Liver (tissue), 9 donors: ENCODE results near the gene MYO5C. TPM values are rescaled to one million over a fixed set of nuclear protein-coding genes. Genes with fewer than 3 reads are reported as not detected.
A peak's percentile ranks its signal among the peaks of the same experiment; 100 is the strongest.

Source experiments
- DNase-seq: peaks from one replicate; pipeline ENCODE4 v3.0.0-alpha.2; 2017; ENCODE audit warnings: low spot score
- H3K27ac ChIP-seq, 2 donors: one replicate each; pipeline ENCODE4 v1.7.0; 2013; ENCODE audit warnings: inconsistent platforms in 2 of 2, low read length in 2 of 2, control low read depth in 1 of 2, low read depth in 1 of 2, mild to moderate bottlenecking in 1 of 2
- H3K27me3 ChIP-seq, 4 donors: one replicate each; pipeline versions ENCODE4 v1.6.1 to v1.7.0; 2013; ENCODE audit warnings: low read length in 3 of 4, inconsistent platforms in 1 of 4, mild to moderate bottlenecking in 1 of 4, moderate library complexity in 1 of 4; ENCODE audit not compliant: control insufficient read depth in 4 of 4, insufficient read depth in 4 of 4
- H3K36me3 ChIP-seq, 4 donors: one replicate each; pipeline versions ENCODE4 v1.6.1 to v1.7.0; 2013; ENCODE audit warnings: low read length in 3 of 4, mild to moderate bottlenecking in 3 of 4, low read depth in 1 of 4, moderate library complexity in 1 of 4; ENCODE audit not compliant: control insufficient read depth in 4 of 4, insufficient read depth in 3 of 4
- H3K4me1 ChIP-seq, 4 donors: one replicate each; pipeline versions ENCODE4 v1.6.1 to v1.7.0; 2013; ENCODE audit warnings: low read length in 3 of 4, mild to moderate bottlenecking in 3 of 4, moderate library complexity in 1 of 4; ENCODE audit not compliant: control insufficient read depth in 4 of 4, insufficient read depth in 4 of 4
- H3K4me3 ChIP-seq, 3 donors: one replicate each; pipeline versions ENCODE4 v1.6.1 to v1.7.0; 2013; ENCODE audit warnings: low read length in 3 of 3, control low read depth in 1 of 3, low read depth in 1 of 3, mild to moderate bottlenecking in 1 of 3
- H3K9ac ChIP-seq, 2 donors: one replicate each; pipeline ENCODE4 v1.7.0; 2013; ENCODE audit warnings: low read length in 2 of 2, mild to moderate bottlenecking in 2 of 2, moderate library complexity in 2 of 2, control low read depth in 1 of 2, low read depth in 1 of 2
- H3K9me3 ChIP-seq, 4 donors: one replicate each; pipeline versions ENCODE4 v1.6.1 to v1.7.0; 2013; ENCODE audit warnings: low read length in 3 of 4; ENCODE audit not compliant: control insufficient read depth in 4 of 4
- FOXA1 ChIP-seq: IDR thresholded peaks from 2 replicates; pipeline ENCODE4 v1.6.1; 2016; ENCODE audit warnings: antibody characterized with exemption
- FOXA2 ChIP-seq: IDR thresholded peaks from 2 replicates; pipeline ENCODE4 v1.6.1; 2016; ENCODE audit warnings: antibody characterized with exemption
- HNF4G ChIP-seq: IDR thresholded peaks from 2 replicates; pipeline ENCODE4 v1.6.1; 2016; ENCODE audit warnings: antibody characterized with exemption
- JUND ChIP-seq, 2 donors: IDR thresholded peaks; 2 replicates each; pipeline ENCODE4 v1.6.1; 2016; ENCODE audit warnings: antibody characterized with exemption in 2 of 2
- RAD21 ChIP-seq, 2 donors: IDR thresholded peaks; 2 replicates each; pipeline ENCODE4 v1.6.1; 2016; ENCODE audit warnings: antibody characterized with exemption in 2 of 2, mild to moderate bottlenecking in 2 of 2
- RXRA ChIP-seq, 2 donors: IDR thresholded peaks; 2 replicates each; pipeline ENCODE4 v1.6.1; 2017 to 2018; ENCODE audit warnings: antibody characterized with exemption in 2 of 2, mild to moderate bottlenecking in 1 of 2
- SP1 ChIP-seq: IDR thresholded peaks from 2 replicates; pipeline ENCODE4 v1.6.1; 2018; ENCODE audit warnings: antibody characterized with exemption, mild to moderate bottlenecking
- WGBS: extraction: QIAGEN DNeasy Blood & Tissue Kit; methylation state at CpG from one replicate; pipeline ENCODE4 v1.1.7; 2013; 5-methylcytosine and 5-hydroxymethylcytosine counted together
- polyA plus RNA-seq, 2 donors: library from polyadenylated mRNA; stranded (reverse) in 1 of 2; unstranded in 1 of 2; fragments of 200-250 nt in 1 of 2; fragments of >200 nt in 1 of 2; fragmentation: Nextera tagmentation in 1 of 2; extraction: Ambion mirVana in 1 of 2; gene quantifications; one replicate each; pipeline versions ENCODE4 v1.2.1 to v1.2.3, GENCODE V29; 2013 to 2015
- total RNA-seq, 2 donors: library from RNA; depleted of rRNA; stranded (reverse); fragments of >200 nt; gene quantifications; one replicate each; pipeline ENCODE4 v1.2.3, GENCODE V29; 2014
- TF ChIP-seq, protein P1 (sequence below): IDR thresholded peaks from 2 replicates; pipeline ENCODE4 v1.6.1; 2016; ENCODE audit warnings: antibody characterized with exemption
- TF ChIP-seq, protein P2 (sequence below): IDR thresholded peaks from 2 replicates; pipeline ENCODE4 v1.6.1; 2016; ENCODE audit warnings: antibody characterized with exemption
- TF ChIP-seq, protein P3 (sequence below): IDR thresholded peaks from 2 replicates; pipeline ENCODE4 v1.6.1; 2016; ENCODE audit warnings: antibody characterized with exemption
- donor health status: healthy.
- donor health status: healthy.
- donor health status: healthy.
- donor health status: healthy.
- donor health status: healthy.

Gene MYO5C
- total and polyA plus RNA-seq, 4 donors = 1.9 to 8.6 (median 3.0) TPM

DNA sequence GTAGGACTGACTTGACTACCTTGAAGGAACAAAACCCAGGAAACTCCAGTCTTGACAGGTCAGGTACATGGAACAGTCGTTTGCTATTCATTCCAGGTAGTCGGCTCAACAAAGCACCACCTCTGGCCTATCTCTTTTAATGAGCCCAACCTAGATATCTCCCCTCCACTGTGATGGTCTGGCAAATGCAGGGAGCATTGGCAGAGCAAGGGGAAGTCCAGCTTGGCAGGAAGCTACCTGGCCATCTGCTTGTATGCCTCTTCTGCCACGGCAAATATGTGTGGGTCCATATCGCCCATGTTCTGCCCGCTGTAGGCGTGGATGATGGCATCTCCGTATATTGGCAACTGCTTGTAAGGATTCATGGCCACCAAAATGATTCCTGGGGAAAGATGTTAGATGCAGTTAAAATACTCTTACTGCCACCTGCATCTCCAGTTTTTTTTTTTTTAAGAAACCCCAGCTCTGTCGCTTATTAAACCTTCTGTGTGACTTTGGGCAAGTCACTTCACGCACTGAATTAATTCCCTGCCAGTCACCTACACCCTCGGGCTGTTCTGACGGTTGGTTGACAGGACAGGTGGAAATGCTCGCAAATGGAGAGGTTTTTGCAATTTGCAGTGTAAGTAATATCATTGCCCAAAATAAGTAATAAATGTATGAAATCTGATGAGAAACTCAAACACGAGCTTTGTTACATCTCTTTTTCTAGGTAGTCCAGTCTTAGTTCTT, 16.8 kb downstream of the MYO5C start:
- WGBS = 96% methylated on average over 13 of the region's 13 CpGs
- no peak overlapping the region for H3K9ac ChIP-seq
- H3K9me3 ChIP-seq = no peaks in the 10 kb centered on the region
- H3K36me3 ChIP-seq = peaks cover 0 to 13% (median 5%) of the 10 kb centered on the region in 4 donors
- no peak overlapping the region for H3K27ac ChIP-seq
- peak; percentile 8 for DNase-seq
- H3K4me3 ChIP-seq = no peak overlapping the region
- TF ChIP-seq FOXA1 = no peak
- TF ChIP-seq, protein P1, sequence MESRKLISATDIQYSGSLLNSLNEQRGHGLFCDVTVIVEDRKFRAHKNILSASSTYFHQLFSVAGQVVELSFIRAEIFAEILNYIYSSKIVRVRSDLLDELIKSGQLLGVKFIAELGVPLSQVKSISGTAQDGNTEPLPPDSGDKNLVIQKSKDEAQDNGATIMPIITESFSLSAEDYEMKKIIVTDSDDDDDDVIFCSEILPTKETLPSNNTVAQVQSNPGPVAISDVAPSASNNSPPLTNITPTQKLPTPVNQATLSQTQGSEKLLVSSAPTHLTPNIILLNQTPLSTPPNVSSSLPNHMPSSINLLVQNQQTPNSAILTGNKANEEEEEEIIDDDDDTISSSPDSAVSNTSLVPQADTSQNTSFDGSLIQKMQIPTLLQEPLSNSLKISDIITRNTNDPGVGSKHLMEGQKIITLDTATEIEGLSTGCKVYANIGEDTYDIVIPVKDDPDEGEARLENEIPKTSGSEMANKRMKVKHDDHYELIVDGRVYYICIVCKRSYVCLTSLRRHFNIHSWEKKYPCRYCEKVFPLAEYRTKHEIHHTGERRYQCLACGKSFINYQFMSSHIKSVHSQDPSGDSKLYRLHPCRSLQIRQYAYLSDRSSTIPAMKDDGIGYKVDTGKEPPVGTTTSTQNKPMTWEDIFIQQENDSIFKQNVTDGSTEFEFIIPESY = no peak
- TF ChIP-seq RAD21 (IDR thresholded peaks at IDR 0.05) = no peak
- peaks cover 3 to 18% (median 14%) of the 10 kb centered on the region in 4 donors for H3K4me1 ChIP-seq
- no peaks in the 10 kb centered on the region for H3K27me3 ChIP-seq

DNA sequence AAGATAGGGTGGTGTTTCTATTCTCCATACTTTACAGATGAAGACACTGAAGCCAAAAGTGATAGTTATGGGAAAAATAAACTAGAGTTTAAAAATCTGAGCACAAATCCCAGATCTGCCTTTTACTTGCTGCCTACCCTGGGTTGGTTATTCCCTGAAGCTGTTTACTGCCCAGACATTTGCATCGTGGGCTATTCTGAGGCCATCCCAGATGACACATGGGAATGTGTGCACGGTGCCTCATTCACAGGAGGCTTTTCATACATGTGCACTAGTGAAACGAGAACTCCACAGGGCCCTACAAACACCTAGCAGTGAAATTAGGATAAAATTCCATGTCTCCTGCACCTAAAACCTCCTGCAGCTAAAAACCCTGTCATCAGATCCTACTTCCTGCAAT, 17.5 kb downstream of the MYO5C start:
- no peak overlapping the region for H3K9ac ChIP-seq
- peak; percentile 4 for DNase-seq
- H3K9me3 ChIP-seq = no peaks in the 10 kb centered on the region
- H3K4me1 ChIP-seq = peaks cover 3 to 15% (median 12%) of the 10 kb centered on the region in 4 donors
- 88% methylated on average over 3 of the region's 3 CpGs for WGBS
- no peak overlapping the region for H3K27ac ChIP-seq
- no peaks in the 10 kb centered on the region for H3K27me3 ChIP-seq
- H3K36me3 ChIP-seq = peaks cover 0 to 13% (median 5%) of the 10 kb centered on the region in 4 donors
- no peak overlapping the region for H3K4me3 ChIP-seq
- no peak for TF ChIP-seq RXRA (IDR thresholded peaks at IDR 0.05)
- TF ChIP-seq RAD21 (IDR thresholded peaks at IDR 0.05) = no peak
- TF ChIP-seq, protein P2, sequence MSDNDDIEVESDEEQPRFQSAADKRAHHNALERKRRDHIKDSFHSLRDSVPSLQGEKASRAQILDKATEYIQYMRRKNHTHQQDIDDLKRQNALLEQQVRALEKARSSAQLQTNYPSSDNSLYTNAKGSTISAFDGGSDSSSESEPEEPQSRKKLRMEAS = no peak
- TF ChIP-seq, protein P3, sequence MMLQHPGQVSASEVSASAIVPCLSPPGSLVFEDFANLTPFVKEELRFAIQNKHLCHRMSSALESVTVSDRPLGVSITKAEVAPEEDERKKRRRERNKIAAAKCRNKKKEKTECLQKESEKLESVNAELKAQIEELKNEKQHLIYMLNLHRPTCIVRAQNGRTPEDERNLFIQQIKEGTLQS = no peak
- no peak for TF ChIP-seq FOXA2
- TF ChIP-seq, protein P1 = no peak
- TF ChIP-seq HNF4G = no peak
- TF ChIP-seq JUND (IDR thresholded peaks at IDR 0.05) = no peak

DNA sequence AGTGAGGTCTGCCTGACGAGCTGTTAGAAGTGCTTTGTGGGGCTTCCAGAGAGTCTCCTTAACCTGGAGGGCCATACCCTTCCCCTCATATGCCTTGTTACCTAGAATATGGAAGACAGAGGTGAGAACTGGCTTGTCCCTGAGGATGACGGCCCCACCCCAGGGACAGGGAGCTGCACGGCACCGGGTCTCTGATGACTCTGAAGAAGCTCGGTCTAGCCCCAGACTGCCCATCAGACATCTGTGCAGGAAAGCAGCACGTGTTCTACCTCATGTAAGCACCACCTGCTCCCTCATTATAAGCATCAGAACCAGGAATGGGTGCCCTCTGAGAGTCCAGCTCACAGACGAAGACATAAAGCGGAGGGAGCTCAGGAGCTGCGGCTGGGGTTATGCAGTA, 18.0 kb downstream of the MYO5C start:
- H3K36me3 ChIP-seq = peaks cover 0 to 13% (median 5%) of the 10 kb centered on the region in 4 donors
- no peak for TF ChIP-seq SP1
- TF ChIP-seq, protein P1 = no peak
- no peak for TF ChIP-seq FOXA1
- H3K9ac ChIP-seq = no peak overlapping the region
- H3K27me3 ChIP-seq = no peaks in the 10 kb centered on the region
- DNase-seq = peak; percentile 5
- 94% methylated on average over 9 of the region's 9 CpGs for WGBS
- no peaks in the 10 kb centered on the region for H3K9me3 ChIP-seq
- H3K27ac ChIP-seq = no peak overlapping the region
- no peak overlapping the region for H3K4me3 ChIP-seq
- H3K4me1 ChIP-seq = peaks cover 3 to 14% (median 12%) of the 10 kb centered on the region in 4 donors
